ENCODE data around the gene RERE.

RERE gene

GRCh38 chr1:8680664-8681650, 136.5 kb downstream of the RERE start:
- no peaks in the 10 kb centered on the region for H3K27me3 ChIP-seq (ENCODE audit: low read length)
- H3K9me3 ChIP-seq (ENCODE audit: insufficient read depth, low read length), result no peaks in the 10 kb centered on the region
- H3K79me2 ChIP-seq (ENCODE audit: insufficient read depth, low read length), result no peaks in the 10 kb centered on the region
- H4K20me1 ChIP-seq (ENCODE audit: low read depth, low read length), result peaks cover 17% of the 10 kb centered on the region
- H3K4me3 ChIP-seq (ENCODE audit: insufficient read depth, low read length, poor library complexity, severe bottlenecking), result no peak overlapping the region
- H3K36me3 ChIP-seq (ENCODE audit: low read length), result no peaks in the 10 kb centered on the region
- H2AFZ ChIP-seq (ENCODE audit: low read depth, low read length, severe bottlenecking), result no peak overlapping the region
- H3K9me2 ChIP-seq (replicated peaks; ENCODE audit: insufficient read depth, low read length), result no peaks in the 10 kb centered on the region
- no peak overlapping the region for H3K27ac ChIP-seq (ENCODE audit: low read depth, low read length)
- no peak overlapping the region for H3K9ac ChIP-seq (ENCODE audit: low read length)
- H3K4me2 ChIP-seq (ENCODE audit: low read depth, low read length, poor library complexity, severe bottlenecking), result no peak overlapping the region
- H3F3A ChIP-seq (ENCODE audit: insufficient read depth), result no peaks in the 10 kb centered on the region
- no peak for TF ChIP-seq EZH2phosphoT487 (conservative IDR thresholded peaks at IDR 0.05; ENCODE audit: low read length)
- TF ChIP-seq, protein P1, sequence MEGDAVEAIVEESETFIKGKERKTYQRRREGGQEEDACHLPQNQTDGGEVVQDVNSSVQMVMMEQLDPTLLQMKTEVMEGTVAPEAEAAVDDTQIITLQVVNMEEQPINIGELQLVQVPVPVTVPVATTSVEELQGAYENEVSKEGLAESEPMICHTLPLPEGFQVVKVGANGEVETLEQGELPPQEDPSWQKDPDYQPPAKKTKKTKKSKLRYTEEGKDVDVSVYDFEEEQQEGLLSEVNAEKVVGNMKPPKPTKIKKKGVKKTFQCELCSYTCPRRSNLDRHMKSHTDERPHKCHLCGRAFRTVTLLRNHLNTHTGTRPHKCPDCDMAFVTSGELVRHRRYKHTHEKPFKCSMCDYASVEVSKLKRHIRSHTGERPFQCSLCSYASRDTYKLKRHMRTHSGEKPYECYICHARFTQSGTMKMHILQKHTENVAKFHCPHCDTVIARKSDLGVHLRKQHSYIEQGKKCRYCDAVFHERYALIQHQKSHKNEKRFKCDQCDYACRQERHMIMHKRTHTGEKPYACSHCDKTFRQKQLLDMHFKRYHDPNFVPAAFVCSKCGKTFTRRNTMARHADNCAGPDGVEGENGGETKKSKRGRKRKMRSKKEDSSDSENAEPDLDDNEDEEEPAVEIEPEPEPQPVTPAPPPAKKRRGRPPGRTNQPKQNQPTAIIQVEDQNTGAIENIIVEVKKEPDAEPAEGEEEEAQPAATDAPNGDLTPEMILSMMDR (IDR thresholded peaks at IDR 0.05; ENCODE audit: insufficient read depth, low read length, poor library complexity, severe bottlenecking), result no peak

GRCh38 chr1:8679929-8680663, 137.3 kb downstream of the RERE start:
- Histone ChIP-seq H3K79me2 (ENCODE audit: insufficient read depth, low read length) (no peaks in the 10 kb centered on the region), H3K27ac (ENCODE audit: low read depth, low read length) (no peak overlapping the region), H3K27me3 (ENCODE audit: low read length) (no peaks in the 10 kb centered on the region), H3K9ac (ENCODE audit: low read length) (no peak overlapping the region), H3K9me2 (replicated peaks; ENCODE audit: insufficient read depth, low read length) (no peaks in the 10 kb centered on the region), H4K20me1 (ENCODE audit: low read depth, low read length) (peaks cover 17% of the 10 kb centered on the region), H3K36me3 (ENCODE audit: low read length) (no peaks in the 10 kb centered on the region), H3K9me3 (ENCODE audit: insufficient read depth, low read length) (no peaks in the 10 kb centered on the region), H2AFZ (ENCODE audit: low read depth, low read length, severe bottlenecking) (no peak overlapping the region), H3K4me2 (ENCODE audit: low read depth, low read length, poor library complexity, severe bottlenecking) (no peak overlapping the region), H3F3A (ENCODE audit: insufficient read depth) (no peaks in the 10 kb centered on the region), H3K4me3 (ENCODE audit: insufficient read depth, low read length, poor library complexity, severe bottlenecking) (no peak overlapping the region)
- TF ChIP-seq EZH2phosphoT487 (conservative IDR thresholded peaks at IDR 0.05; ENCODE audit: low read length), result no peak
- TF ChIP-seq, protein P1 (IDR thresholded peaks at IDR 0.05; ENCODE audit: insufficient read depth, low read length, poor library complexity, severe bottlenecking), result no peak

DNA sequence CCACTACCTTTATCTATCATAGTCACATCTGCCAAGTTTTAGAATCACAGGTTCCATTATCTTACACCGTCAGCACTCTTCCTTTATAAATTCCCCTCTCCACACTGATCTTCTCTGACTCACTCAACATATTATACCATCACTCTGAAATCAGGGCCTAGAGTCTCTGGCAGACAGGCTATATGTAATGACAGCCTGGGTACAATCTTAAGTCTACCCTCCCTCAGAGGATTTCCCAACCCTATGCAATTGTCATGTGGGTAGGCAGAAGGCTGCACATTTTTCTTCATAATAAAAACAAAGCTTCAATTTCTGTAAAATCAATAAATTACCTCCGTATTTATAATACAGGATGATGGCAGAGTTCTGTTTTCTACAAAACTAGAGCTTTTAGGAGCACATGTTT, 138.0 kb downstream of the RERE start:
- H3K9me2 ChIP-seq (replicated peaks; ENCODE audit: insufficient read depth, low read length), result no peaks in the 10 kb centered on the region
- no peaks in the 10 kb centered on the region for H3K27me3 ChIP-seq (ENCODE audit: low read length)
- H3K27ac ChIP-seq (ENCODE audit: low read depth, low read length), result no peak overlapping the region
- H3K36me3 ChIP-seq (ENCODE audit: low read length), result no peaks in the 10 kb centered on the region
- H3F3A ChIP-seq (ENCODE audit: insufficient read depth), result no peaks in the 10 kb centered on the region
- no peak overlapping the region for H3K4me3 ChIP-seq (ENCODE audit: insufficient read depth, low read length, poor library complexity, severe bottlenecking)
- no peak for TF ChIP-seq EZH2phosphoT487 (conservative IDR thresholded peaks at IDR 0.05; ENCODE audit: low read length)
- TF ChIP-seq, protein P1 (IDR thresholded peaks at IDR 0.05; ENCODE audit: insufficient read depth, low read length, poor library complexity, severe bottlenecking), result no peak
- no peak overlapping the region for H3K9ac ChIP-seq (ENCODE audit: low read length)
- no peaks in the 10 kb centered on the region for H3K9me3 ChIP-seq (ENCODE audit: insufficient read depth, low read length)
- no peak overlapping the region for H3K4me2 ChIP-seq (ENCODE audit: low read depth, low read length, poor library complexity, severe bottlenecking)
- H4K20me1 ChIP-seq (ENCODE audit: low read depth, low read length), result peaks cover 15% of the 10 kb centered on the region
- no peak overlapping the region for H2AFZ ChIP-seq (ENCODE audit: low read depth, low read length, severe bottlenecking)
- H3K79me2 ChIP-seq (ENCODE audit: insufficient read depth, low read length), result no peaks in the 10 kb centered on the region

Data from SU-DHL-6 (cell line).